Measurements from ENCODE around the gene CDX2. TPM values are rescaled to one million over a fixed set of nuclear protein-coding genes. Genes with fewer than 3 reads are reported as not detected.

Gene CDX2
- total RNA-seq, 3 donors from 2014 or later = 0.33 TPM; not detected in 2

GRCh38 chr13:27923794-27924528, 45.2 kb downstream of the CDX2 start:
- H3K4me1 ChIP-seq = no peaks in the 10 kb centered on the region
- no peak for DNase-seq (ENCODE audit: low spot score in 2 of 2)
- TF ChIP-seq CTCF (IDR thresholded peaks at IDR 0.05) = no peak
- TF ChIP-seq POLR2AphosphoS5 (IDR thresholded peaks at IDR 0.05) = no peak
- TF ChIP-seq POLR2A (IDR thresholded peaks at IDR 0.05) = no peak
- no peak overlapping the region for H3K4me3 ChIP-seq
- H3K36me3 ChIP-seq = no peaks in the 10 kb centered on the region
- H3K9me3 ChIP-seq = no peaks in the 10 kb centered on the region
- peaks cover 6 to 100% of the 10 kb centered on the region in 2 donors for H3K27me3 ChIP-seq
- intact Hi-C loops (cut with DNase I; ENCODE audit: low total_unique reads) = loop anchor here (5.0 kb wide), 1 partner anchor 802 kb away; no protein-coding TSS in a partner anchor
- no peak overlapping the region for H3K27ac ChIP-seq

- no peaks in the 10 kb centered on the region for H3K9me3 ChIP-seq
- no peak for DNase-seq (ENCODE audit: low spot score in 2 of 2)
- H3K36me3 ChIP-seq = no peaks in the 10 kb centered on the region
- H3K4me3 ChIP-seq = no peak overlapping the region
- no peak overlapping the region for H3K27ac ChIP-seq
- H3K4me1 ChIP-seq = no peaks in the 10 kb centered on the region
- H3K27me3 ChIP-seq = peaks cover 6 to 100% of the 10 kb centered on the region in 2 donors
- TF ChIP-seq CTCF (IDR thresholded peaks at IDR 0.05) (no peak), POLR2AphosphoS5 (IDR thresholded peaks at IDR 0.05) (no peak), POLR2A (IDR thresholded peaks at IDR 0.05) (no peak)
- intact Hi-C loops (cut with DNase I; ENCODE audit: low total_unique reads) = loop anchor here (5.0 kb wide), 1 partner anchor 801 kb away; no protein-coding TSS in a partner anchor
These were observed 46.1 kb downstream of the CDX2 start for GRCh38 chr13:27922883-27923612.

GRCh38 chr13:27921961-27922882, 46.9 kb downstream of the CDX2 start:
- Histone ChIP-seq H3K9me3 (no peaks in the 10 kb centered on the region), H3K27me3 (peaks cover 6 to 100% of the 10 kb centered on the region in 2 donors), H3K4me3 (no peak overlapping the region), H3K36me3 (no peaks in the 10 kb centered on the region), H3K4me1 (no peaks in the 10 kb centered on the region), H3K27ac (no peak overlapping the region)
- TF ChIP-seq POLR2AphosphoS5 (IDR thresholded peaks at IDR 0.05) (no peak), POLR2A (IDR thresholded peaks at IDR 0.05) (no peak), CTCF (IDR thresholded peaks at IDR 0.05) (no peak)
- intact Hi-C loops (cut with DNase I; ENCODE audit: low total_unique reads) = loop anchor here (5.0 kb wide), 1 partner anchor 800 kb away; no protein-coding TSS in a partner anchor
- no peak for DNase-seq (ENCODE audit: low spot score in 2 of 2)

GRCh38 chr13:27921421-27921960, 47.6 kb downstream of the CDX2 start:
- Histone ChIP-seq H3K36me3 (no peaks in the 10 kb centered on the region), H3K4me3 (peak overlapping the region; percentile 39 to 61 (median 42)), H3K27me3 (peaks cover 6 to 100% of the 10 kb centered on the region in 2 donors), H3K27ac (no peak overlapping the region), H3K9me3 (no peaks in the 10 kb centered on the region), H3K4me1 (no peaks in the 10 kb centered on the region)
- intact Hi-C loops (cut with DNase I; ENCODE audit: low total_unique reads) = loop anchor here (5.0 kb wide), 1 partner anchor 799 kb away; no protein-coding TSS in a partner anchor
- DNase-seq (ENCODE audit: low spot score in 2 of 2) = no peak
- TF ChIP-seq POLR2A (IDR thresholded peaks at IDR 0.05) (no peak), POLR2AphosphoS5 (IDR thresholded peaks at IDR 0.05) (no peak), CTCF (IDR thresholded peaks at IDR 0.05) (no peak)
